Skeletal muscle tissue (tissue), 4 donors: ENCODE data around the gene MFSD11. TPM values are rescaled to one million over a fixed set of nuclear protein-coding genes. Genes with fewer than 3 reads are reported as not detected.
A peak's percentile ranks its signal among the peaks of the same experiment; 100 is the strongest.

Experiments
- H3K27ac ChIP-seq: one replicate; pipeline ENCODE4 v1.7.0; 2013; ENCODE audit warnings: mild to moderate bottlenecking, low read depth, low read length, inconsistent platforms
- H3K27me3 ChIP-seq, 3 donors: one replicate each; pipeline ENCODE4 v1.7.0; 2013; ENCODE audit warnings: low read length in 3 of 3; ENCODE audit not compliant: control insufficient read depth in 3 of 3, insufficient read depth in 3 of 3
- H3K36me3 ChIP-seq, 3 donors: one replicate each; pipeline ENCODE4 v1.7.0; 2013; ENCODE audit warnings: low read length in 3 of 3; ENCODE audit not compliant: control insufficient read depth in 3 of 3, insufficient read depth in 3 of 3
- H3K4me1 ChIP-seq, 3 donors: one replicate each; pipeline ENCODE4 v1.7.0; 2013; ENCODE audit warnings: low read length in 3 of 3, mild to moderate bottlenecking in 3 of 3; ENCODE audit not compliant: control insufficient read depth in 3 of 3, insufficient read depth in 3 of 3
- H3K4me3 ChIP-seq, 3 donors: one replicate each; pipeline ENCODE4 v1.7.0; 2013; ENCODE audit warnings: low read length in 3 of 3
- H3K9ac ChIP-seq, 3 donors: one replicate each; pipeline ENCODE4 v1.7.0; 2013; ENCODE audit warnings: low read length in 3 of 3, mild to moderate bottlenecking in 3 of 3, moderate library complexity in 2 of 3, low read depth in 1 of 3
- H3K9me3 ChIP-seq, 3 donors: one replicate each; pipeline ENCODE4 v1.7.0; 2013; ENCODE audit warnings: low read length in 3 of 3; ENCODE audit not compliant: control insufficient read depth in 3 of 3
- total RNA-seq: library from RNA; depleted of rRNA; stranded (reverse); fragments of >200 nt; gene quantifications from one replicate; pipeline ENCODE4 v1.2.3, GENCODE V29; 2014
- donor health status: Osteomylitis.

The MFSD11 gene
- total RNA-seq, result 76.7 TPM

DNA sequence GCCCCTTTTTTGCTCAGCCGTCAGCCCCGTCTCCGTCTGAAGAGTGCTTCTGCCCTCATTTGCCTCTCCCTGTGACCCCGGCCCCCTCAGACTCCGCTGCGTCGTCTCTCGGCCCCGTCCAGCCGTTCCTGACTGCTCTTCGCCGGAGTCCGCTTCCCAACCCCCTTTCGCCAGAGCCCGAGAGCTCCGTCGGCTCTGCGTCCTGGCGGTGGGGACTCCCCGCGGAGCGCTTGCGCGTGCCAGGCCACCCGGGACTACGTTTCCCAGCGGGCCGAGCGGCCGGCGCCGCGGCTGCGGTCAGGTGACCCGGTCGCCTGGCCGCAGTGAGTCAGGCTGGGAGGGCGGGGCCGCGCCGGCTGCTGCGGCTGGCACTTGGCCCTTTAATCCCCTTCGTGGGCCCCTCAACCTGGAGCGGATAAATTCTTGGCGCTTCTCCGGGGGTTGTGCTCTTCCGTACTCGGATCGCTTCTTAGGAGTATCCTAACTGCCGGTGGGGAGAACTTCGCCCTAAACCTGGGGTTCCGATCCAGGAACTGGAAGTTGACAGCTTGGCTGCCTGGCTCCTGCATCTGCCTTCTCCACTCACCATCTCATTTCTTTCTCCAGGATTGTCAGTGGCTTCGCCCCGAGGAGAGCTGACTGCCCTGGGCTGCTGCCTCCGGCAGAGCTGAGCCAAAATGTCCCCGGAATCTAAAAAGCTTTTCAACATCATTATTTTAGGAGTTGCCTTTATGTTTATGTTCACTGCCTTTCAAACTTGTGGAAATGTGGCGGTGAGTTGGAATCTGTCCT, at the start of gene MFSD11:
TSS of gene MFSD11 (plus strand) at position 444 of the 792 bp plus-strand sequence. CDS start at position 678, 234 bp downstream.
- Histone ChIP-seq H3K9me3 (no peaks in the 10 kb centered on the region), H3K27ac (peak within 1 kb of the TSS; percentile 99), H3K4me1 (peaks cover 34 to 55% (median 48%) of the 10 kb centered on the region in 3 donors), H3K27me3 (no peaks in the 10 kb centered on the region), H3K36me3 (peaks cover 26 to 32% (median 32%) of the 10 kb centered on the region in 3 donors), H3K4me3 (peak within 1 kb of the TSS; percentile 98 to 100 (median 98)), H3K9ac (peak within 1 kb of the TSS; percentile 99)

- peak overlapping the region; percentile 53 to 80 (median 68) for H3K9ac ChIP-seq
- no peaks in the 10 kb centered on the region for H3K27me3 ChIP-seq
- H3K4me3 ChIP-seq, result peak overlapping the region; percentile 20 to 60 (median 23)
- H3K4me1 ChIP-seq, result peaks cover 27 to 62% (median 58%) of the 10 kb centered on the region in 3 donors
- H3K36me3 ChIP-seq, result peaks cover 0 to 16% (median 2%) of the 10 kb centered on the region in 3 donors
- H3K9me3 ChIP-seq, result no peaks in the 10 kb centered on the region
- peak overlapping the region; percentile 91 for H3K27ac ChIP-seq
Observed at GRCh38 chr17:76688165-76688622, 49.7 kb upstream of the MFSD11 start.

DNA sequence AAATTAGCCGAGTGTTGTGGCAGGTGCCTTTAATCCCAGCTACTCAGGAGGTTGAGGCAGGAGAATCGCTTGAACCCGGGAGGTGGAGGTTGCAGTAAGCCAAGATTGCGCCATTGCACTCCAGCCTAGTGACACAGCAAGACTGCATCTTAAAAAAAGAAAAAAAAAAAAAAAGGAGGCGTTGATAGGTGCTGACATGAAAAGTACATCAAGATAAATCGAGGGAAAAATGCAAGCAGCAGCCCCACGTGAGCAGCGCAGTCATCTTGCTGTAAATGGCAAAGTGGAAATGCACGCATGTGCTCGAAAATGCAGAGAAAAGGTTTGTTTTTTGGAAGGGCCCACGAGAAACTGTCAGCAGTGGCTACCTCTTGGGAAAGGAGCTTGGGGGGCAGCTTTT, 48.1 kb upstream of the MFSD11 start:
- Histone ChIP-seq H3K4me1 (peaks cover 27 to 60% (median 57%) of the 10 kb centered on the region in 3 donors), H3K9me3 (no peaks in the 10 kb centered on the region), H3K27ac (no peak overlapping the region), H3K36me3 (peaks cover 0 to 5% (median 0%) of the 10 kb centered on the region in 3 donors), H3K9ac (peak overlapping the region in 1 of 3 donors; percentile 80), H3K4me3 (no peak overlapping the region), H3K27me3 (no peaks in the 10 kb centered on the region)

DNA sequence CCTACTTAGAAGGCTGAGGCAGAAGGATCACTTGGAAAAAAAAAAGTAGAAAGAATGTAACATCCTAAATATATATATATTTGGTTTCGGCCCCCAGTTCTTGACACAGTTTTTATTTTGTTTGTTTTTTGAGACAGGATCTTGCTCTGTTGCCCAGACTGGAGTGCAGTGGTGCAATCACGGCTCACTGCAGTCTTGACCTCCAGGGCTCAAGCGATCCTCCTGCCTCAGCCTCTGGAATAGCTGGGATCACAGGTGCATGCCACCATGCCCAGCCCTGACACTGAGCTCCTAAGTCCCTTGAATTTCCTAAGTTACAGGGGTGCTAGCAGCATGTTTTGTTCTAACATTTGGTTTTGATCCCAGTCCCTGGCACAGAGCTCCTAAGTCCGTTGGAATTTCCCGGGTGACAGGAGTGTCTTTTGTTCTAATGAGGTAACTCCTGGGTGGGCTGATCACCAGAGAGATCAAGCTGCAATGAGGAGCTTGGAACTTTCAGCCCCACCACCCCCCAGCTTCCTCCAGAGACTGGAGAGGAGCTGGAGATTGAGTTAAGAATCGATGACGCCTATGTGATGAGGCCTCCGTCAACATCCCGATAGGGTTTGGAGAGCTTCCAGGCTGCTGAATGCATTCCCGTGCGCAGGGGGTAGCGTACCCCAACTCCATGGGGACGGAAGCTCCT, 47.2 kb upstream of the MFSD11 start:
- Histone ChIP-seq H3K36me3 (peaks cover 0 to 2% (median 0%) of the 10 kb centered on the region in 3 donors), H3K27me3 (no peaks in the 10 kb centered on the region), H3K4me3 (no peak overlapping the region), H3K4me1 (peaks cover 33 to 61% (median 59%) of the 10 kb centered on the region in 3 donors), H3K9ac (peak overlapping the region in 1 of 3 donors; percentile 62), H3K9me3 (no peaks in the 10 kb centered on the region), H3K27ac (no peak overlapping the region)

DNA sequence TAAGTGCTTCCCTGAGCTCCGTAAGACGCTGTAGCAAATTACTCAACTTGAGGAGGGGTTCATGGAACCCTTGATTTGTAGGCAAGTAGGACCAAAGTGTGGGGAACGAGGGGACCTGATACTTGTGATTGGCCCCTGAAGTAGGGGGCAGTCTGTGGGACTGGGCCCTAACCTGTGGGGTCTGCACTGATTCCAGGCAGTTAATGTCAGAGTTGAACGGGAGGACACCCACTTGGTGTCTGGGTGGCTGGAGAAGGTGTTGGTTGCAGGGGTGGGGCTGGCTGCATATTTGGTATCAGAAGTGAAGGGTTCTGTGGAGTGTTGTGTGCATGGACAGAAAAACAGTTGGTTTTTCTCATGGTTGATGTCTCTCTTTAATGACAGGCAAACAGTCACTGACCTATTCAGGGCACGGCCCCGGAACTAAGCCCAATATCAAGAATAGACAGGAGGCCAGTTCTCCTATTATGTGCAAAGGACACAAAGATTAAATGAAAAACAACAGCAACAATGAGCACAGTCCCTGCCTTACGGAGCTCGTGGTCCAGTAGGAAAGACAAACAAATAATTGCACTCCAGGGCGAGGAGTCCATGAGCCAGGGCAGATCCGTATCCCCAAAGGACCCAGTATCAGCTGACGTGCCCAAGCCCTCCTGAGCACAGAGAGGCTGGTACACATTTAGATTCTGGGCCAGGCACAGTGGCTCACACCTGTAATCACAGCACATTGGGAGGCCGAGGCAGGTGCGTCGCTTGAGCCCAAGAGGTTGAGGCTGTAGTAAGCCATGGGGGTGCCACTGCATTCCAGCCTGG, 46.3 kb upstream of the MFSD11 start:
- Histone ChIP-seq H3K27me3 (no peaks in the 10 kb centered on the region), H3K4me1 (peaks cover 35 to 58% (median 53%) of the 10 kb centered on the region in 3 donors), H3K27ac (no peak overlapping the region), H3K9ac (peak overlapping the region in 1 of 3 donors; percentile 62), H3K36me3 (peaks cover 0 to 2% (median 0%) of the 10 kb centered on the region in 3 donors), H3K9me3 (no peaks in the 10 kb centered on the region), H3K4me3 (peak overlapping the region in 1 of 3 donors; percentile 35)

GRCh38 chr17:76695059-76695831, 42.7 kb upstream of the MFSD11 start:
- Histone ChIP-seq H3K9ac (peak overlapping the region in 1 of 3 donors; percentile 1), H3K4me3 (no peak overlapping the region), H3K36me3 (peaks cover 0 to 2% (median 0%) of the 10 kb centered on the region in 3 donors), H3K4me1 (peaks cover 44 to 61% (median 56%) of the 10 kb centered on the region in 3 donors), H3K9me3 (no peaks in the 10 kb centered on the region), H3K27me3 (no peaks in the 10 kb centered on the region), H3K27ac (no peak overlapping the region)

DNA sequence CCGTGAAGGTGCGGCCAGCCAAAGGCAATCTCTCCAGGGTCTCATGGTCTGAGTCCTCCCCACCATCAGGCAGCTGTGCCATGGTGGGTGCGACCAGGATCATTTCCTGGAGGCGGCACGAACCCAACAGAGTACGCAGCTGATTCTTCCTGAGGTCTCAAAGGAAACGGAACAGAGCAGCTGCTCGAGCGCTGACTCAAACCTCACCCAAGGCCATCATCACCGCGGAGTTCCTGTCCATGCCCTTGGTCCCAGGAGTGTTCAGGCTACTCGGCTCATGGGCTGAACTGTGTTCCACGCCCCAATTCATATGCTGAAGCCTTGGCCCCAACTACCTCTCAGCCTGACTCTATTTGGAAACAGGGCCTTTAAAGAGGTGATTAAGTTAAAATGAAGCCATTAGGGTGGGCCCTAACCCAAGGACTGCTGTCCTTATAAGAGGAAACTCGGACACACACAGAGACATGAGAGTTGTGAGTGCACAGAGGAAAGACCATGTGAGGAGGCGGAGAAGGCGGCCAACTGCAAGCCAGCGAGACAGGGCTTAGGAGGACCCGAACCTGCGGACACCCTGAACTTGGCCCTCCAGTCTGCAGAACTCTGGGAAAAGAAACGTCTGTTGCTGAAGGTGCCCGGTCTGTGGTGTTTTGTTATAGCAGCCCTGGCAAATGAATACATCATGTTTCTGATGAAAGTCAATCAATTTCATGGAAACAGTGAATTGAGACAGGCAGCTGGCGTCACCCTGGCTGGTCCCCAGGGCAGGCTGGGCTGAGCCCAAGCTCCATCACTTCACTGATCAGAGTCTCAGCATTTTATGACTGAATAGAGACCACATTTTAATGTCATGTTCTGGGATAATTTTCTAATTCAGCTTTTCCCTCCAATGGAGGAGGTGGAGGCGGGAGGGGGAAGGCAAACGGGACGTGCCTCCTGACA, 40.9 kb upstream of the MFSD11 start:
- Histone ChIP-seq H3K36me3 (peaks cover 0 to 2% (median 0%) of the 10 kb centered on the region in 3 donors), H3K4me1 (peaks cover 54 to 65% (median 62%) of the 10 kb centered on the region in 3 donors), H3K27me3 (no peaks in the 10 kb centered on the region), H3K9me3 (no peaks in the 10 kb centered on the region), H3K27ac (peak overlapping the region; percentile 63), H3K9ac (peak overlapping the region in 1 of 3 donors; percentile 60), H3K4me3 (peak overlapping the region in 1 of 3 donors; percentile 1)

- Histone ChIP-seq H3K9ac (peak overlapping the region in 1 of 3 donors; percentile 60), H3K9me3 (no peaks in the 10 kb centered on the region), H3K27ac (peak overlapping the region; percentile 63), H3K36me3 (peaks cover 0 to 2% (median 0%) of the 10 kb centered on the region in 3 donors), H3K27me3 (no peaks in the 10 kb centered on the region), H3K4me3 (peak overlapping the region in 1 of 3 donors; percentile 13), H3K4me1 (peaks cover 54 to 65% (median 62%) of the 10 kb centered on the region in 3 donors)
Observed at GRCh38 chr17:76697702-76698465, 40.0 kb upstream of the MFSD11 start.
